Hepatocyte (in vitro differentiated cells): ENCODE data around the gene PRAC2.

Source experiments
- EZH2 ChIP-seq: fragments of 200-600 bp; sonication (generic); IDR thresholded peaks from 2 replicates; pipeline ENCODE4 v1.6.1; 2016; ENCODE audit warnings: antibody characterized with exemption, mild to moderate bottlenecking, borderline replicate concordance
- EZH2phosphoT487 ChIP-seq: fragments of 200-600 bp; sonication (generic); IDR thresholded peaks from one replicate; pipeline ENCODE4 v1.6.1; 2018; ENCODE audit warnings: antibody characterized with exemption, mild to moderate bottlenecking, low read depth, moderate library complexity; ENCODE audit not compliant: unreplicated experiment, severe bottlenecking
- TF ChIP-seq, protein P1 (sequence below): fragments of 200-600 bp; sonication (generic); IDR thresholded peaks from 2 replicates; pipeline ENCODE4 v1.5.1; 2016; ENCODE audit warnings: antibody characterized with exemption, mild to moderate bottlenecking; ENCODE audit not compliant: poor library complexity

GRCh38 chr17:48759288-48759687, 36.3 kb downstream of the PRAC2 start:
- TF ChIP-seq, protein P1, sequence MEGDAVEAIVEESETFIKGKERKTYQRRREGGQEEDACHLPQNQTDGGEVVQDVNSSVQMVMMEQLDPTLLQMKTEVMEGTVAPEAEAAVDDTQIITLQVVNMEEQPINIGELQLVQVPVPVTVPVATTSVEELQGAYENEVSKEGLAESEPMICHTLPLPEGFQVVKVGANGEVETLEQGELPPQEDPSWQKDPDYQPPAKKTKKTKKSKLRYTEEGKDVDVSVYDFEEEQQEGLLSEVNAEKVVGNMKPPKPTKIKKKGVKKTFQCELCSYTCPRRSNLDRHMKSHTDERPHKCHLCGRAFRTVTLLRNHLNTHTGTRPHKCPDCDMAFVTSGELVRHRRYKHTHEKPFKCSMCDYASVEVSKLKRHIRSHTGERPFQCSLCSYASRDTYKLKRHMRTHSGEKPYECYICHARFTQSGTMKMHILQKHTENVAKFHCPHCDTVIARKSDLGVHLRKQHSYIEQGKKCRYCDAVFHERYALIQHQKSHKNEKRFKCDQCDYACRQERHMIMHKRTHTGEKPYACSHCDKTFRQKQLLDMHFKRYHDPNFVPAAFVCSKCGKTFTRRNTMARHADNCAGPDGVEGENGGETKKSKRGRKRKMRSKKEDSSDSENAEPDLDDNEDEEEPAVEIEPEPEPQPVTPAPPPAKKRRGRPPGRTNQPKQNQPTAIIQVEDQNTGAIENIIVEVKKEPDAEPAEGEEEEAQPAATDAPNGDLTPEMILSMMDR: no peak
- no peak for TF ChIP-seq EZH2
- no peak for TF ChIP-seq EZH2phosphoT487
